Ishikawa (cell line): ENCODE measurements around the gene MKKS.

Experiments used
- EP300 ChIP-seq: IDR thresholded peaks from 2 replicates; pipeline ENCODE4 v1.6.1; 2012; ENCODE audit warnings: borderline replicate concordance
- TAF1 ChIP-seq: IDR thresholded peaks from 2 replicates; pipeline ENCODE4 v1.6.1; 2012; ENCODE audit warnings: low read depth, mild to moderate bottlenecking
- TCF12 ChIP-seq: IDR thresholded peaks from 2 replicates; pipeline ENCODE4 v1.6.1; 2012; ENCODE audit warnings: low read depth
- TF ChIP-seq, protein P1 (sequence below): IDR thresholded peaks from 2 replicates; pipeline ENCODE4 v1.6.1; 2012

DNA sequence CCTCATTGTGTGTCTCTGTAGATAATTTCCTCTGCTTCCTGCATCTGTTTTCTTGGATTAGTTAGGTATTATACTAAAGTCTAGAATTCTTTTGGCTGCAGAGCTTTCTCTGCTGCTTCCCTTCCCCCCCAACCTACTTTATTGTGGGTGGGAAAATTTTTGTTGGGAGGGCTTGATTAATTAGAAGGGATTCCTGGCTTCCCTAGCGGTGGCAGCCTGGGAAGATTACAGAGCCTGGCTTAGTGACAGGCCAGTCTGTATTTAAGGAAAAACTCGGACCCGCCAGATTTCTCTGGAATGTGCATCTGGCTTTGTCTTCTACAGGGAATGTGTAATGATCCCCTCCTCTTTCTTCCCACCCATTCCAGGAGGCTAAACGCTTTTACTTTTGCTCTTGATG lies 32.3 kb upstream of the MKKS start:
- TF ChIP-seq EP300 (no peak), TAF1 (no peak), TCF12 (no peak)
- TF ChIP-seq, protein P1, sequence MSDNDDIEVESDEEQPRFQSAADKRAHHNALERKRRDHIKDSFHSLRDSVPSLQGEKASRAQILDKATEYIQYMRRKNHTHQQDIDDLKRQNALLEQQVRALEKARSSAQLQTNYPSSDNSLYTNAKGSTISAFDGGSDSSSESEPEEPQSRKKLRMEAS, result no peak
